Kidney (tissue), 14 donors: ENCODE measurements around the gene NEK1. TPM values are rescaled to one million over a fixed set of nuclear protein-coding genes. Genes with fewer than 3 reads are reported as not detected.

Source experiments
- DNase-seq, 5 donors: peaks; one replicate each; pipeline ENCODE4 v3.0.0-alpha.2; 2013 to 2020
- FAIRE-seq: peaks from 2 replicates; lab custom pipeline; 2012; peaks lifted over from hg19 to GRCh38; lab: Jason Lieb, UNC
- H3K27ac ChIP-seq, 2 donors: one replicate each; pipeline ENCODE4 v1.7.0; 2013; ENCODE audit warnings: low read depth in 2 of 2, low read length in 2 of 2, inconsistent platforms in 1 of 2
- H3K27me3 ChIP-seq: one replicate; pipeline ENCODE4 v1.7.1; 2013; ENCODE audit warnings: low read length, inconsistent platforms; ENCODE audit not compliant: control insufficient read depth, insufficient read depth
- H3K36me3 ChIP-seq, 3 donors: one replicate each; pipeline versions ENCODE4 v1.7.0 to v1.7.1; 2013; ENCODE audit warnings: low read length in 3 of 3, control low read depth in 1 of 3, inconsistent platforms in 1 of 3; ENCODE audit not compliant: insufficient read depth in 3 of 3, control insufficient read depth in 2 of 3
- H3K4me1 ChIP-seq, 3 donors: one replicate each; pipeline versions ENCODE4 v1.7.0 to v1.7.1; 2013; ENCODE audit warnings: low read length in 3 of 3, inconsistent platforms in 1 of 3, low read depth in 1 of 3; ENCODE audit not compliant: control insufficient read depth in 2 of 3, insufficient read depth in 2 of 3
- H3K4me3 ChIP-seq, 3 donors: one replicate each; pipeline versions ENCODE4 v1.7.0 to v1.8.1; 2013; ENCODE audit warnings: low read length in 3 of 3, control low read depth in 1 of 3, inconsistent platforms in 1 of 3
- H3K9ac ChIP-seq, 3 donors: one replicate each; pipeline versions ENCODE4 v1.7.0 to v1.7.1; 2013; ENCODE audit warnings: low read length in 3 of 3, control low read depth in 1 of 3, inconsistent platforms in 1 of 3
- H3K9me3 ChIP-seq, 3 donors: one replicate each; pipeline versions ENCODE4 v1.7.0 to v1.7.1; 2013; ENCODE audit warnings: low read length in 3 of 3, control low read depth in 1 of 3, inconsistent platforms in 1 of 3; ENCODE audit not compliant: control insufficient read depth in 2 of 3, insufficient read depth in 1 of 3
- intact Hi-C: fragments of 100-400 bp; cut with DNase I; formaldehyde crosslinking; loops from one replicate; pipeline ENCODE4 v1.11.1; 2022
- polyA plus RNA-seq: library from polyadenylated mRNA; stranded (reverse); fragments of 350-450 nt; fragmentation: Illumina TruSeq; extraction: RNeasy Lipid Tissue Mini Kit (QIAGEN cat#74804); gene quantifications from one replicate; pipeline ENCODE4 v1.2.3, GENCODE V29; 2014; ENCODE audit warnings: low read depth, low replicate concordance; ENCODE audit not compliant: insufficient read depth
- total RNA-seq: library from RNA; stranded (reverse); fragmentation: NEBNext Ultra II Directional; extraction: Animal tissue kit (Norgen Biotek cat#: 25700); gene quantifications from one replicate; pipeline ENCODE4 v1.2.1, GENCODE V29; 2021
- TF ChIP-seq, protein P1 (sequence below): IDR thresholded peaks from 3 replicates; pipeline ENCODE4 v1.5.1; 2012; ENCODE audit warnings: mild to moderate bottlenecking, moderate library complexity, borderline replicate concordance; ENCODE audit not compliant: insufficient read depth; ENCODE audit errors: extremely low read depth
- donor health status: control.
- donor health status: control.
- donor health status: control.
- donor health status: control.
- donor health status: control.
- donor health status: DM: yes; HTN: yes; CAD: no.
- donor health status: Normal renal cell carcinoma (clear cell type).

Gene NEK1
- total and polyA plus RNA-seq, 2 donors from 2014 or later, result 5.6 to 15.3 TPM

DNA sequence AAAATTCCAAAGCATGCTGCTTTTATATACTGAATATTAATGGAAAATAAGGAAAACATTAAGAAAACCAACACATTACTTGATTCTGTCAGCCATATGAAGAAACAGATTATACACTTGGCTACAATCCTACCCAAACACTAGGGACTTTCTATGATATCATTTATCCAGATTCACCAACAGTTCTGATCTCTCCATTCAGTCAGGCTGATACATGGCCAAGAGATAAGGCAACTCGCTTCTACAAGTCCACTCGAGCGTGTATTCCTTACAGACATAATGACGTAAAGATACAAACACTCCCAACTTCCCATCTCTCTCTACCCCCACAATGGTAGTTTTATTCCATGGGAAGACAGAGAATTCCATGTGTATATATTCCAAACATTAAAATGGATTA is 44.5 kb downstream of the NEK1 start:
- intact Hi-C loops, result no loop called here
- FAIRE-seq (no peak), DNase-seq (no peak)
- no peak overlapping the region for H3K27ac ChIP-seq
- no peaks in the 10 kb centered on the region for H3K27me3 ChIP-seq
- H3K36me3 ChIP-seq, result peaks cover 0 to 10% (median 0%) of the 10 kb centered on the region in 3 donors
- no peak overlapping the region for H3K4me3 ChIP-seq
- no peaks in the 10 kb centered on the region for H3K9me3 ChIP-seq
- TF ChIP-seq, protein P1, sequence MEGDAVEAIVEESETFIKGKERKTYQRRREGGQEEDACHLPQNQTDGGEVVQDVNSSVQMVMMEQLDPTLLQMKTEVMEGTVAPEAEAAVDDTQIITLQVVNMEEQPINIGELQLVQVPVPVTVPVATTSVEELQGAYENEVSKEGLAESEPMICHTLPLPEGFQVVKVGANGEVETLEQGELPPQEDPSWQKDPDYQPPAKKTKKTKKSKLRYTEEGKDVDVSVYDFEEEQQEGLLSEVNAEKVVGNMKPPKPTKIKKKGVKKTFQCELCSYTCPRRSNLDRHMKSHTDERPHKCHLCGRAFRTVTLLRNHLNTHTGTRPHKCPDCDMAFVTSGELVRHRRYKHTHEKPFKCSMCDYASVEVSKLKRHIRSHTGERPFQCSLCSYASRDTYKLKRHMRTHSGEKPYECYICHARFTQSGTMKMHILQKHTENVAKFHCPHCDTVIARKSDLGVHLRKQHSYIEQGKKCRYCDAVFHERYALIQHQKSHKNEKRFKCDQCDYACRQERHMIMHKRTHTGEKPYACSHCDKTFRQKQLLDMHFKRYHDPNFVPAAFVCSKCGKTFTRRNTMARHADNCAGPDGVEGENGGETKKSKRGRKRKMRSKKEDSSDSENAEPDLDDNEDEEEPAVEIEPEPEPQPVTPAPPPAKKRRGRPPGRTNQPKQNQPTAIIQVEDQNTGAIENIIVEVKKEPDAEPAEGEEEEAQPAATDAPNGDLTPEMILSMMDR, result no peak
- H3K9ac ChIP-seq, result no peak overlapping the region
- no peaks in the 10 kb centered on the region for H3K4me1 ChIP-seq

DNA sequence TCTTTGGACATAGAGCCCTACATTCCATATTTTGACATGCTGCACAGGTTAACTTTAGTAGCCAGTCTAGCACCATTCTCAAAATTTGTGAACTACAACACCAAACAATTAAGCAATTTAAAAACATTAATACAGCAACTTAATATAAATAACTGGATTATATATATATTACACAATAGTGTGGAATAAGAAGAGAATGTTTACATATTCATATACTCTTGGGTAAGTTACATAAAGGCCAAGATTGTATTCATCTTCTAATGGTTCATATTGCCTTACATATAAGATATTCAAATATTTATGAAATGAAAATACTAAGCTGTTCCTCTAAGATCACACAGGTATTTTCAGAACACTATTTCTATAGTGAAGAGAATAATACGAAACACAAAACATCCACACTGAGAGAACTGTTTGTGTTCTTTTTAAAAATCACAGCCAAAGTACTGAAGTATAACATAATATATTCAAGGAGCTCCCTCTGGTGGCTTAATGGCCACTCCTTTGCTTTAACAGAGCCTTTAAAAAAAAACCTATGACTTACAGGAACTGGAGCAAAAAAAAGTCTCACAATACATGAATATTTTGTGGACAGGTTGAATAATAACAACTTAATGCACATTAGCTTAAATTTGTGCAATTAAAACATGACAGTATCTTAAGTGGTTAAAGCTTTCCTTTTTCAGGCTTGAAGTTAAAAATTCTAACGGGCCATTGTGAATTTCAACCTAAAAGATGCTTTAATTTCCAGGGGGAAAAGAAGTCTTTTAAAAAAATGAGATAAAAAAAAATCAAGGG is 46.2 kb downstream of the NEK1 start:
- FAIRE-seq, result peak; percentile 89
- no peaks in the 10 kb centered on the region for H3K27me3 ChIP-seq
- no peaks in the 10 kb centered on the region for H3K9me3 ChIP-seq
- peak in 3 of 5 donors; percentile 43 to 81 (median 77) for DNase-seq
- H3K4me3 ChIP-seq, result no peak overlapping the region
- H3K36me3 ChIP-seq, result no peaks in the 10 kb centered on the region
- TF ChIP-seq, protein P1, result peak; percentile 50
- H3K4me1 ChIP-seq, result no peaks in the 10 kb centered on the region
- intact Hi-C loops, result no loop called here
- H3K27ac ChIP-seq, result no peak overlapping the region
- H3K9ac ChIP-seq, result no peak overlapping the region

DNA sequence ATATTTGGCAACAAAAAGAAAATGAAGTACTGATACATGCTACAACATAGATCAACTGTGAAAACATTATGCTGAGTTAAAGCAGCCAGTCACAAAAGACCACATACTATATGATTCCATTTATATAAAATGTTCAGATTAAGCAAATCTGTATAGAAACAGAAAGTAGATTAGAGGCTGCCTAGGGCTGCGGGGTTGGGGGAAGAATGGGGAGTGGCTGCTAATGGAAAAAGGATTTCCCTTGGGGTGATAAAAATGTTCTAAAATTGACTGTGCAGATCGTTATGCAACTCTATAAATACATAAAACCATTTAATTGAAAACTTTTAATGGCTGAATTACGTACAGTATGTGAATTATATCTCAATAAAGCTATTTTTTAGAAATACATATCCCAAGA is 46.8 kb downstream of the NEK1 start:
- TF ChIP-seq, protein P1, result no peak
- Histone ChIP-seq H3K9ac (no peak overlapping the region), H3K4me1 (no peaks in the 10 kb centered on the region), H3K4me3 (no peak overlapping the region), H3K9me3 (no peaks in the 10 kb centered on the region), H3K27ac (no peak overlapping the region), H3K36me3 (no peaks in the 10 kb centered on the region), H3K27me3 (no peaks in the 10 kb centered on the region)
- DNase-seq (no peak), FAIRE-seq (no peak)
- intact Hi-C loops, result no loop called here
